Measurements from ENCODE around the gene GAST. TPM values are rescaled to one million over a fixed set of nuclear protein-coding genes. Genes with fewer than 3 reads are reported as not detected.

Gene GAST
- total RNA-seq, 1 experiment from 2014 or later = not detected

DNA sequence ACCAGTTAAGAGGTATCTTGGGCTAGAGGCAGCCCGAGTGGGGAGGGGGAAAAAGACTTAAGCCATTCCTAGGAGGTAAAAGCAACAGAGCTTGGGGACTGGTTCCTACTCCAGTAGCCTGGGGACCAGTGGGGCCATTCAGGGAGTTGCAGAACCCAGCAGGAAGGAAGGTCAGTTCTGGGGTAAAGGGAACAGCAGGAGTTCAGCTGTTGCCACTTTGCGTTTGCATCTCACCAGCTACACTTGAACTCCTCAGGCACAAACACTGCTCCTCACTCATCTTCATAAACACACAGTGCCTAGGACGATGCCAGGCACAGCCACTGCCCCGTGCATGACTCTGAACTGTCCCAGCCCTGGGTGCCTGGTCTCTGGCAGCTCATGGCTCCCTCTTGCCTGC is 18.3 kb downstream of the GAST start:
- H2AFZ ChIP-seq (ENCODE audit: low read length) = no peak overlapping the region
- H3K4me2 ChIP-seq (ENCODE audit: insufficient read depth, insufficient read length, low read length) = no peak overlapping the region
- no peak overlapping the region for H2BK12ac ChIP-seq (ENCODE audit: insufficient read length, low read depth, low read length)
- no peak overlapping the region for H3K56ac ChIP-seq (ENCODE audit: insufficient read length, low read depth, low read length)
- H3K14ac ChIP-seq (ENCODE audit: insufficient read depth, low read length) = no peak overlapping the region
- TF ChIP-seq, protein P1, sequence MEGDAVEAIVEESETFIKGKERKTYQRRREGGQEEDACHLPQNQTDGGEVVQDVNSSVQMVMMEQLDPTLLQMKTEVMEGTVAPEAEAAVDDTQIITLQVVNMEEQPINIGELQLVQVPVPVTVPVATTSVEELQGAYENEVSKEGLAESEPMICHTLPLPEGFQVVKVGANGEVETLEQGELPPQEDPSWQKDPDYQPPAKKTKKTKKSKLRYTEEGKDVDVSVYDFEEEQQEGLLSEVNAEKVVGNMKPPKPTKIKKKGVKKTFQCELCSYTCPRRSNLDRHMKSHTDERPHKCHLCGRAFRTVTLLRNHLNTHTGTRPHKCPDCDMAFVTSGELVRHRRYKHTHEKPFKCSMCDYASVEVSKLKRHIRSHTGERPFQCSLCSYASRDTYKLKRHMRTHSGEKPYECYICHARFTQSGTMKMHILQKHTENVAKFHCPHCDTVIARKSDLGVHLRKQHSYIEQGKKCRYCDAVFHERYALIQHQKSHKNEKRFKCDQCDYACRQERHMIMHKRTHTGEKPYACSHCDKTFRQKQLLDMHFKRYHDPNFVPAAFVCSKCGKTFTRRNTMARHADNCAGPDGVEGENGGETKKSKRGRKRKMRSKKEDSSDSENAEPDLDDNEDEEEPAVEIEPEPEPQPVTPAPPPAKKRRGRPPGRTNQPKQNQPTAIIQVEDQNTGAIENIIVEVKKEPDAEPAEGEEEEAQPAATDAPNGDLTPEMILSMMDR (conservative IDR thresholded peaks at IDR 0.05) = no peak
- no peak overlapping the region for H4K91ac ChIP-seq (ENCODE audit: insufficient read length, low read depth, low read length)
- H3K4ac ChIP-seq (ENCODE audit: low read depth, low read length) = no peak overlapping the region
- no peak overlapping the region for H2BK120ac ChIP-seq (ENCODE audit: low read depth, low read length, poor library complexity, severe bottlenecking)
- no peaks in the 10 kb centered on the region for H3K9me3 Mint-ChIP-seq
- no peaks in the 10 kb centered on the region for H4K20me1 ChIP-seq (ENCODE audit: control insufficient read depth, insufficient read depth, insufficient read length)
- peaks cover 60% of the 10 kb centered on the region for H3K27me3 Mint-ChIP-seq (ENCODE audit: low read depth)
- peaks cover 8% of the 10 kb centered on the region for H3K23me2 ChIP-seq (ENCODE audit: insufficient read length, low read depth, low read length, poor library complexity, severe bottlenecking)
- no peak for DNase-seq
- no peaks in the 10 kb centered on the region; a peak in 1 of 7 replicates for H3K36me3 Mint-ChIP-seq (ENCODE audit: insufficient read depth in 1 of 3, low read depth in 3 of 3)
- H3K79me2 ChIP-seq (ENCODE audit: insufficient read depth, low read length) = no peaks in the 10 kb centered on the region
- H4K8ac ChIP-seq (replicated peaks; ENCODE audit: insufficient read length, low read depth, low read length) = no peak overlapping the region
- no peak overlapping the region for H3K18ac ChIP-seq (ENCODE audit: insufficient read length, low read depth, low read length)
- no peak overlapping the region for H3K4me3 Mint-ChIP-seq
- H3K4me1 ChIP-seq (ENCODE audit: insufficient read depth, low read length) = no peaks in the 10 kb centered on the region
- no peak overlapping the region for H3K27ac ChIP-seq (ENCODE audit: insufficient read length, low read depth, low read length)
- H2BK5ac ChIP-seq (ENCODE audit: insufficient read length, low read length) = no peak overlapping the region
- H3K4me1 Mint-ChIP-seq = peaks cover 8 to 24% of the 10 kb centered on the region in 2 experiments
- no peaks in the 10 kb centered on the region for H3K79me1 ChIP-seq (ENCODE audit: insufficient read depth, low read depth, low read length, poor library complexity, severe bottlenecking)
- no peak overlapping the region for H3T11ph ChIP-seq (ENCODE audit: low read length)
- H3K9me3 ChIP-seq (ENCODE audit: control insufficient read depth, low read depth, low read length) = no peaks in the 10 kb centered on the region
- no peak overlapping the region for H3K23ac ChIP-seq (ENCODE audit: insufficient read length, low read depth, low read length)
- H4K5ac ChIP-seq (ENCODE audit: insufficient read length, low read depth, low read length) = no peak overlapping the region
- H2AK5ac ChIP-seq (ENCODE audit: insufficient read length, low read length) = no peak overlapping the region
- no peak overlapping the region for H3K27ac Mint-ChIP-seq
- no peak overlapping the region for H3K9ac ChIP-seq (ENCODE audit: extremely low read depth, insufficient read length, low read length)
- no peak overlapping the region for H2BK15ac ChIP-seq (ENCODE audit: low read depth, low read length)
- H3K27me3 ChIP-seq (ENCODE audit: insufficient read depth, low read length) = peaks cover 23% of the 10 kb centered on the region; the same call in 1 of the 2 replicates
- no CpG with 5 or more reads among the region's 4 CpGs for WGBS (ENCODE audit: extremely low coverage, insufficient read length, low lambda C conversion rate)
- H2BK20ac ChIP-seq (ENCODE audit: low read depth, low read length, poor library complexity, severe bottlenecking) = no peak overlapping the region
